Hematopoietic multipotent progenitor cell treated with erythropoietin and hydrocortisone succinate and interleukin-3 and kit ligand, for 6 days (in vitro differentiated cells): ENCODE results near the gene PDLIM3.
"Not testable (repeated sequence)": the region's sequence is repeated elsewhere in the genome, so short reads cannot be mapped to it uniquely, and the experiment has no call there.

Source experiments
- DNase-seq: peaks from one replicate; pipeline ENCODE4 v3.0.0-alpha.2; 2015

Gene PDLIM3

DNA sequence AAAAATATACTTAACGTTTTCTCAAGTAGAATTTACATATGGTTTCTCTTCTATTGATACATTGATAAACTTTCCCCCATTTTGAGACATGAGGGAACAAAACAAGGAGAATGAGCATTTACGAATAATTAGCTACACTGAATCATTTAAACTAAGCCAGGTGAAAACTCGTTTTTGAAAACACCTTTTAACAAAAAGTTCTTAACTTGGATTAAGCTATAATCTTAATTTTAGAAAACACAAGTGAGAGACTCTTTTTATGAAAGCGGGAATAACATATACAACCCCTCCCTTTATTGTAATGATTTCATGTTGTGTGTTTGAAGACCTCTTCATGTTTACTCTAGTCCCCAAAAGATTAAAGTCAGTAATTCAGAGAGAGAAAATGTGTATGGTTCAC is 20.1 kb downstream of the PDLIM3 start:
- DNase-seq: no peak

DNA sequence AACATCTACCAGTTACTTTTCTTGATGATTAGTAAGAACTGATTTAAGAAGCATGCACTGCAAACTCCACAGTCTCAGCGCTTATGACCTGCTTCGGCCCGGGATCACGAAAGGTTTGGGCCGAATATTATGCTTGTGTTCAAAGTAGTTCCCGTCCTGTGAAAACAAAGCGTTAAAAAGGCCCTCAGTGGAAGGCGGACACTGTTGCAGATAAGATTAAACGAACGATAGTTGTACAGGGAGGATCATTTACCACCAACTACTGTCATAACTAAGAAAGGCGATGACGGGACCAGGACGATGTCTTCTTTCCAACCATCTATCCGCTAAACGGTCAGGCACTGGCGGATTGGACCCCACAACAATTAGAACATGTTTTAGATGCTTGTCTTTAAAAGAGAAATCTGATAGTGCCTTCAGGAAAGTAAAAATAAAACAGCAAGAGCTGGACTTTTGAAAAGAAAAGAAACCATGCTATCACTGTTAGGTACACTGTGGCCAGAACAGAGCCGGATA is 21.1 kb downstream of the PDLIM3 start:
- DNase-seq: no peak

DNA sequence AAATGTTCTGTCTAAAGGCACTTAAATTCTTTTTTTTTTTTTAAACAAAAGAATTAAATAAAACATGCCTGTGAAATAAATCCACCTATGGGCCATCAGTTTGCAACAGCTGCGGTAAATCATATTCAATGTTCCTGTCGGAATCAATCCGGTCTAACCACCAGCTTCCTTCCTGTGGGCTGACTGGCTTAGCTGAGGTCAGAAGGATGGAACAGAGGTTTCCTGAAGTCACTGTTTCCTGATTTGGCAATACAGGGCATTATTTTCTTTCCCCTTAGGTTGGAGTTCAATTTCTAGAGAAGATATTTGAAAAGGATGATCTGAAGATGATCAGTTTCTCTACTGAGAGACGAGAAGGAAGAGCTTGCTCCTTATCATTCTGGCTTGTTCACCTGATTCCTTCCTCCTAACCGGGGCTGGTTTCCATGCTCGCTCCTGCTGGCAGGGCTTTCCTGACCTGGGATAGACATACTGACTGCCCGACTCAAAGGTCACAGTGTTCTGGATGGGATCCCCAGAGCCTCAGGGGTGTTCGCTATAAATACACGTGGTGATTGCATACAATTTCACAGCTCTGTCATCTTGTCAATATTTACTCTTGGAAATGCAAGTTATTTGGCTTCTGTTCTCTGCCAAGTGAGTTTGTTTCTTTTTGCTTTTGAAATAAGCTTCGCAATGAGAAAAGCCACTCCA is 21.7 kb downstream of the PDLIM3 start:
- peak; percentile 47 for DNase-seq

DNA sequence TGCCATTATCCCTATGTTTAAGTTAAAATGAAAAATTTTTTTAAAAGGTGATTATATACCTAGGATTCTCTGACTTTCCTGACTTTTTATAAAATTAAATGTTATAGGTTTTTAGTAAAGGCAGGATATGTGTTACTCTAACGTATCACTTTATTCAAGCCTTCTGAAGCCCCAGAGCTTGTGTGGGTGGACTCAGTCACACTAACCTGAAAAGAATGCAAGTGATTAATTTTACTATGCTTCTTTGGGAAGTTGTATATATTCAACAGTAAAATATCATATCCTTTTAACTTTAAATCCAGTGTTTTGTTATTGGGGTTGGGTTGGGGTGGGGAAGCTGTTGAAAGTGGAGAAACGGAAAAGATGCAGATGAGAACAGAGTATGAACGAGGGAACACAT is 22.8 kb downstream of the PDLIM3 start:
- no peak for DNase-seq

DNA sequence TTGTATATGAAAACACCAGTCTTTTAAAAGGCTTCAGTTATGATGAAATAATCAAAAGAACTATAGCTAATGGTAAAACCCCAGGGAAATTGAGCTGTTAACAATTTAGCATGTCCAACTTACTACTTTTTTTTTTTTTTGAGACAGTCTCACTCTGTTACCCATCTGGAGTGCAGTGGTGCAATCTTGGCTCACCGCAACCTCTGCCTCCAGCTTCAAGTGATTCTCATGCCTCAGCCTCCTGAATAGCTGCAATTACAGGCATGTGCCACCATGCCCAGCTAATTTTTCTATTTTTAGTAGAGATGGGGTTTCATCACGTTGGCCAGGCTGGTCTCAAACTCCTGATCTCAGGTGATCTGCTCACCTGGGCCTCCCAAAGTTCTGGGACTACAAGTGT is 24.1 kb downstream of the PDLIM3 start:
- DNase-seq: not testable (repeated sequence)

DNA sequence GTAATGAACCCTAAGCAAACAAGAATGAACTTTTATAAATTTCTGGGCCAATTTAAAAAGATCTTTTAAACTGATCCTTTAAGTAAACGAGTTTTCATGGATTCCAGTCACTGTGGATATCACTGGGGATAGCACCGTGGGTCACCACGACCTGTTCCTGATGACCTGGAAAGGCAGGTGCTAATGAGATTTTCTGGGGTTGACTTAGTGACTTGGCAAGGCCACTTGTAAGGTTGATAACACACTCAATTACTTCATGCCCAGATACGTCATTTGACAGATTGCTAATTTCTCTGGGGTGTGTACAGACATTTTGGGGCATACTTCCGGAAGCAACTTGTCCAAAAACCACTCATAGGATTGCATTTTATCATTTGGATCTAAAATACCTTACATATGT is 24.5 kb downstream of the PDLIM3 start:
- no peak for DNase-seq

DNA sequence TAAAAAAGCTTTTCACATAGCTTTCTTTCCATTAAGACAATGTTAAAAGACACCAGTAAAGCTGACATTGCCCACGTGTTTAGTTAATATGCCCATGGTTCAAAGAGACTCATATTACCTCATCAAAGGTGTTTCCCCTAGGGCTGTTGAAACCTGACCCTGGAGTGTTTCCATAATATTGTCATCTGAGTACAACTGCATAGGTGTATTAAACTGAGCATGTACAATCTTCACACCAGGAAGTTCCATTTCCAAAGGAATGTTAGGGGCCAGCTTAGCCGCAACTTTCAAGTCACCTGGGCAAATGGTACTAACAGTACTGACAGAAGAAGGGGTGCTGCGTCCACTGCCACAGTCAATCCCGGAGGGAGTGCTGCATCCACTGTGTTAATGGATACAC is 27.1 kb downstream of the PDLIM3 start:
- DNase-seq: no peak

DNA sequence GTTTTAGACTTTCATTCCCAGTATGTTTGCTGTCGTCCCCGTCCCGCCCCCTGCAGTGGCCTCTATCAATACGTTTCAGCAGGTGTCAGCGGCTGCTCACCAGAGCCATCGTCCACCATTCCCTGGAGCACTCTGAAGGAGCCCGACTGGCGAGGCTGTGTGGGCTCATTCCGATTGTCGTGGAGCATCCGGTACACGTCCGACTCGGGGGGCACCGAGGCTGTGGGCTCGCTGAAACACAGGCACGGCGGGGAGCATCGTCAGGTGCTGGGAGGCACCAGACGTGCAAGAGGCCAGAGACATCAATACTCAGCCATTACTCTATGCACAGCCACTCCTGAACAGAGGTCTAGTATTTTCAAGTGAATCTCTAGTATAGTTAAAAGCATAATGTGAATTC is 28.9 kb downstream of the PDLIM3 start:
- DNase-seq: no peak

DNA sequence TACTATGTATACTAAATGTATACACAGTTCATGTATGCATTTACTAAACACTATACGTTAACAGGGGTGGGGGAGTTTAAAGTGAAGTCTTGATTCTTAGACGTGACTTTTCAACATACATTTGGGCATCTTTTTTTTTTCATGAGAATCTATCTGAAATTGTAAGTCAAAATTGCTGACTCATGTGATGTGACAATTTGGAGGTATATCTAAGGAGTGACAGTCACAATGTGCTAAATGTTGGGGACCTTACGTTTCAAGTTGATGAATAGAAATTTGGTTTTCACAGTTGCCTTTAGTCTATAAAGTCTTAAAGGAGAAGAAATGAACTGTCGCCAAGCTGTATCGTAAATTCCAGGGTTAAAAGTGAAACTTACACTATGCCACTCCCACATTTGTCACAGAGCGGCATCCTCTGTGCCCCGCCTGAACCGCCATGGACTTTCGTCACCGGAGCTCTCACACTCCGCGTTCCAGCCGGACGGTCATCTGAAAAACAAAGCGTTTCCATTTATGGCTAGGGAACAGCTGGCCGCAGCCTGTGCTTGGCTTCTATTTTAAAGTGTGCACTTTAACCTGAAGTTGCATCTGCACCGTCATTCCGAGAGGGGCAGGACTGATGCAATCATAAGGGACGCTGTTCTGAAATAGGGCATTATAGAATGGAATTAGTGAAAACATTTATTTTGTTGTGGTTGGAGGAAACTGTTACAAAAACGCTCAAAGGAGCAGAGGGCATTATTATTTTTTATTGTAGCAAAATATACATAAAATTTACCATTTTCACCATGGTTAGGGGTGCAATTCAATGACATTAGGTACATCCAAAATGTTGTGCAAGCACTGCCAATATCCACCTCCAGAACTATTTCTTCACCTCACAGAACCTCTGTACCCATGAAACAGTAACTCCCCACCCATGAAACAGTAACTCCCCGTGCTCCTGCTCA is 30.9 kb downstream of the PDLIM3 start:
- no peak for DNase-seq

DNA sequence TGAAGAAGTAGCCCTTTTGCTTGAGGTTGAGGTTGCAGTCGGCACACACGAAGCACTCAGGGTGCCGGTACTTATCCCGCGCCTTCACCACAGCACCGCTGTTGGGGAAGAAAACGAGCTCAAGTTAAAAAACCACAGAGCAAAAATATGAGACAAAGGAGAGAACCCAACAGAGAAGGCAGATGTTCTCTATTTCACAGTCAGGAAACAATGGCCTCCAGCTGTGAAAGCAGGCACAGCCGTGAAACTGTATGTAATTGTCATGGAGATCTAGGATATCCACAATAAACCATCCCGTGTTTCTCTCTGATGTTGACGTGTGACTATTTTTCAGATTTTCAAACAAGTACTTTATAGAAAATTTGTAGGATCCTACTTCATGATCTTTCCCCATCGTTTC is 32.9 kb downstream of the PDLIM3 start:
- no peak for DNase-seq

DNA sequence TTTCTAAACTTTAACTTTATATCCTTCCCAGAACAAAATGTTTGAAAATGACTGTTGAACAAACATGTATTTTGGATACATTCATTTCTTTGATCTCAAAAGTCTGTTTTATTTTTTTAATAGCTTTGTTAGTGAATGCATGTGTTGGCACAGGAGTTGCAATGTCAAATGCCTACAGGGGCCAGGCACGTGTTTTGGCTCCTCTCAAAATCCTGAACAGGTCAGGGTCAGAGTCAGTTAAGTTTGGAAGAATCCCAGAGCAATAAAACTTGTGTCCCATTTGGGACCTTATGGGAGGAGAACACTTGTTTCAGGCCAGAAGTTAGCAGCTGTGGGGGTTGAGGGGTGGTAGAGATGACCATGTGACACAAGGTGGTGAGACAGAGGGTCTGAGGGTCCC is 34.7 kb downstream of the PDLIM3 start:
- DNase-seq: no peak

DNA sequence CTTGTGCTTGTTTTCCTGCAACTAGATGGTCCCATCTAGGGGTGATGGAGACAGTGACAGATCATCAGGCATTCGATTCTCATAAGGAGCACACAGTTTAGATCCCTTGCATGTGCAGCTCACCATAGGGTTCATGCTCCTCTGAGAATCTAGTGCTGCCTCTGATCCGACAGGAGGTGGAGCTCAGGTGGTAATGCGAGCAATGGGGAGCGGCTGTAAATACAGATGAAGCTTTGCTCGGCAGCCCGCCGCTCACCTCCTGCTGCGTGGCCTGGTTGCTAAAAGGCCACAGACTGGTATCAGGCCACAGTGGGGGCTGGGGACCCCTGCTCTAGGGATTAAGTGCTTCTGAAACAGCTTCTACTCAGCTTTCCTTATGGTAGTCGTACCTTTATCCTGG is 35.3 kb downstream of the PDLIM3 start:
- no peak for DNase-seq

DNA sequence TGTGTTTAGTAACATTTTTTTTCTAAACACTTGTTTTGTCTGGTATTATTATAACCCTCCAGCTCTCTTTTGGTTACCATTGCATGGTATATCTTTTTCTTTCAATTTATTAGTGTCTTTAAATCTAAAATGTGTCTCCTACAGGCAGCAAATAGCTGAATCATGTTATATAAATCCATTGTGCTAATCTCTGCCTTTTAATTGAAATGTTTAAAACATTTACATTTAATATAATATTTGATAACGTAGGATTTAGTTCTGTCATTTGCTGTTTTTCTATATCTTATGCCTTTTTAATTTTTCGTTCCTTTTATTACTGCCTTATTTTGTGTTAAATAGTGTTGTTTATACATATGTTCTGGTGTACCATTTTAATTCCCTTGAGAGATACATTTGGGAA is 46.7 kb downstream of the PDLIM3 start:
- DNase-seq: no peak

DNA sequence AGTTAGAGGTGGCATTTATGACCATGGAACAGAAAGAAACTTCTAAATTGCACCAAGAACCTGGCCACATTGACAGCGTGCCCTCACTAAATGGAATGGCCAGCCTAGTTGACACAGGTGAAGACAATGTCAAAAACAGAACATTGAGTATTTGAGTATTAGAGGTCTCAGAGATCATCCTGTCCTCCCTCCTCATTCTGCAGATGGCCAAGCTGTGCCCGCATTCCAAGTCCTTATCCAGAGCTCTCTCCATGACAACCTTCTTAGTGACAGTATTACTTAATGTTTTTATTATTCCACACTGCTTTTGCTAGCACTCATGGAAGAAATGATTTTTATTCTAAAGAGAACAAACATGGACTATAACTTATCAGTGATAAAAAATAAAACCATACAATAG is 53.9 kb downstream of the PDLIM3 start:
- no peak for DNase-seq

DNA sequence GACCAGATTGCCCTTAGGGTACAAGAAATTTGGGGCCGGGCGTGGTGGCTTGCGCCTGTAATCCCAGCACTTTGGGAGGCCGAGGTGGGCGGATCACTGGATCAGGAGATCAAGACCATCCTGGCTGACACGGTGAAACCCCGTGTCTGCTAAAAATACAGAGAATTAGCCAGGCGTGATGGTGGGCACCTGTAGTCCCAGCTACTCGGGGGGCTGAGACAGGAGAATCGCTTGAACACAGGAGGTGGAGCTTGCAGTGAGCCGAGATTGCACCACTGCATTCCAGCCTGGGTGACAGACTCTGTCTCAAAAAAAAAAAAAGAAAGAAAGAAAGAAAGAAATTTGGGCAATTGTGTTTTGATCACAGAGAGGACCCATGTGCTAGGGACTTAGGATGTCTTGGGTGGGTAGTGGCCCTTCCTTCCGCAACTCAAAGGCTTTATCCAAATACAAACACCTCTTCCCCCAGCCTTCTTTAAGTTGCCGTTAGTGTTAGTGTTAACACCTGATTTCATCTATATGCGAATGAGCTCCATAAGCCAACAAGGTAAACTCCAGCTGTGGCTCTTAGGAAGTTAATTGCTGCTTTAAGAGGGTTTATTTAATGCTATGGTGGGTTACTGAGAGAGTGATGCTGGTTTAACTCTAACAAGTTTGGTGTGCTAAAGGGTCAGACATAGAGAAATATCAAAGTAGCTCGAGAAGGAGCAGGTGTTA is 55.1 kb downstream of the PDLIM3 start:
- no peak for DNase-seq

DNA sequence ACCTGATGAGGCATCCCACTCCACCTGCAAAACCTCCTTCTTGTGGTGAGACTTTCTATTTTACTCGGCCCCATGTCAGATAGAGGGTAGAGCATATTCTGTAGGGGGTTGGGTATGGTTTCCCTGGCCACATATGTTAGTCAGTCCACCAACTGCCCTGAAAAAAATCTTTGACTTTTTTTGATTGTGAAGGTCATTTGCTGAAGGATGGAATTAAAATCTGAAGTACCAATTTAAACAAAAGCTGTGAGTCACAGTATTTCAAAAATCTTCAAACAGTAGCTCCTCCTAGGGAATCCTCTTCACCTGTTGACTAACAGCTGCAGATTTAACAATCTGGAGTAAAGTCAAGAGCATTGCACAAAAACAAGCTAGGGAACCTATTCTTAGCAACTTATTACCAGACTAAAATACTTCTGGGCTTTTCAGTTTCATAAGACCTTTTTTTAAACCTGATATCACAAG is 55.8 kb downstream of the PDLIM3 start:
- DNase-seq: no peak

DNA sequence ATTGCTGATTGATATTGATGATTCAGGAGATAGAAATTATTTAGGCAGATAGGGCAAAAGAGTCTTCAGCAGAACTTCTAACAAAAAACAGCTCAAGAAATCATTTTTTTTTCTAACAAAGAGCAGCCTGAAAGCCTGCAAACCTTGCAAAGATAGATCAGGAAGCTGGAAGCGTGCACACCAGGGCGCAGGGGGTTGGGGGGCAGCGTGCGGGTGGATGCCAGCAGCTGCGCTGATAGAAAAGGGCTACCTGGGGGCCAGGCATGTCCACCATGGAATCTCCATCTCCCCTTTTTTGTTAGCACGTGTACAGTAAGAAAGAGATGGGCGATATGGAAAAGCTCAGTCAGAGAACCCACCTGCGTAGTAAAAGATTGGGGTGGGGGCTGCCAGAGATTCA is 62.1 kb downstream of the PDLIM3 start:
- DNase-seq: no peak

DNA sequence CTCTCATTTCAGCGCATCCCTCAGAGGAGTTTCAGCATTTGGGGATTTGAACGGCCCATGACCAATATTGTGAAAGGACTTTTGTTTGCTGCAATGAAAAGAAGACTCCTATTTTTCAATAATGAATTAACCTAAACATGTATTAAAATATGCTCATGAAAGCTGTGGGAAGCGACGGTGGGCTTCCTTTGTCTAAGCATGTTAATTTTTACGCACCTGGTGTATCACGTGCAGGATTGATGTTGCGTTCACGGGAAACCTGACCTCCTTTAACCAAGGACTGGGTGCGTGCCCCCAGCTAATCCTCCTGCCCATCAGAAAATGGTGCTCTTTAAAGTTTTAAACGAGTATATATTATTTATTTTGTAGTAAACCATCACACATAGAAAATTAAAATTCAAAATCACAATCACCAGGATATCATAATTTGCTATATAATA is 63.2 kb downstream of the PDLIM3 start:
- no peak for DNase-seq

DNA sequence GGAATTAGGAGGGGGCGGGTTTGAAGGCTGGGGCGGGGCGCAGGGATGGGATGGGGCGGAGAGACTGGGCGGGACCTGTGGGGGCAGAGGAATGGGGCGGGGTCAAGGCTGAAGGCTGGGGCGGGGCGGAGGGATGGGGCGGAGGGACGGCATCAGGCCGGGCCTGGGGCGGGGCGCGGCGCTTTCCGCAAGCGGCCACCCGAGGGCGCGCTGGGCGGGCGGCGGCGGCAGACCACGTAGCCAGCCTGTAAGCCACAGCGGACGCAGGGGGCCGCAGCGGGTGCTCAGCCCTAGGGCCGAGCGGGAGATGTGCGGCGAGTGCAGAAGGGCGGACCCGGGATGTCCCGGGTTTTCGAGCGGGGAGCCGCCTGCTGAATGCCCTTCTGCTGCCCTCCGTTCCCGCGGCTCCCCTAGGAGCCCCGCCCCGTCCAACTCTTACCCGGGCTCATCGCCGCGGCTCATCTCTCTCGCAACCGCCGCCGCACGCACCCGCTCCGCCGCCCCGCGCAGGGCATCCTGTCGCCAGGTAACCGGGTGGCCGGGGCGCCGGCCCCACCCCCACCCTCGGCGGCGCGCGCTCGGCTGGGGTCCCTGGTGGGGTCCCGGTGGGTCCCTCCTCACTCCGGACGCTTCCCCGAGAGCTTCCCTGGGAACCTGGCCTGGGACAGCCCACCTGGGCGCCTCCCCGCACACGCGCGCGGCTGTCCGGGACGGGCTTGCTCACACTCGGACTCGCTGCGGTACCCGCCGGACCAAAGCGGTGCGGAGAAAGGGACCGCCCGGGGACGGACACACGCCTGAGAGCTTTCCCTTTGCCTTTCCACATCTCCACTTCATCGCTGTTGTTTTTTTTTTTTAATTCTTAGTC is 63.8 kb downstream of the PDLIM3 start, which contains the start of gene CCDC110:
TSS of gene CCDC110 (minus strand) at position 499 of the 868 bp plus-strand sequence. CDS start at position 449, 50 bp downstream.
- DNase-seq: peak; percentile 96

DNA sequence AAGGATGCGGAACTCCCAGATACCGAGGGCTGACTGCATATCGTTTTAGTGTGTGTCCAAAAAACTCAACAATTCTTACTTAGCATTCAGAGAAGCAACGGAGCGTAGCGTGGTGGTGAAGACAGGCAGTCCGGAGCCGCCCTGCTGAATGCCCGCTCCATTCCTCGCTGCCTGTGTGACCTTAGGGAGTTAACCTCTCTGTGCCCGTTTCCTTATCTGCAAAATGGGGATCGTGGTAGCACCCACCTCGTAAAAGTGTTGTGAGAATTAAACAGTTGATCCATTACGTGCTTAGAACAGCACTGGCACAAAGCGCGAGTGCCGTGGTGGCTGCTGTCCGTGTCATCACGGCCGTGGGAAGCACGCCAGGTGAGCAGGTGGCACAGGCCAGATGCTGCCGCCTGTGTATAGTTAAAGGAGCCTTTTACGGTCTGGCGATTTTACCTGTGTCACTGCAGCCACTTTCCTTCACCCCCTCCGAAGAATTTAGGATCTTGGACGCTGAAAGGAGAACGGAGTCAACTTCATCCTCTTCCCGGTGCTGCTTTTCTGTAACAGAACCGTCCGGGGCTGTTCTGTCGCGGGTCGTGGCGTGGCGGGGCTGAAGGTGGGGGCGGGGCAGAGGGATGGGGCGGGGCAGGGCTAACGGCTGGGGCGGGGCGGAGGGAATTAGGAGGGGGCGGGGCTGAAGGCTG is 64.7 kb downstream of the PDLIM3 start:
- peak; percentile 49 for DNase-seq

DNA sequence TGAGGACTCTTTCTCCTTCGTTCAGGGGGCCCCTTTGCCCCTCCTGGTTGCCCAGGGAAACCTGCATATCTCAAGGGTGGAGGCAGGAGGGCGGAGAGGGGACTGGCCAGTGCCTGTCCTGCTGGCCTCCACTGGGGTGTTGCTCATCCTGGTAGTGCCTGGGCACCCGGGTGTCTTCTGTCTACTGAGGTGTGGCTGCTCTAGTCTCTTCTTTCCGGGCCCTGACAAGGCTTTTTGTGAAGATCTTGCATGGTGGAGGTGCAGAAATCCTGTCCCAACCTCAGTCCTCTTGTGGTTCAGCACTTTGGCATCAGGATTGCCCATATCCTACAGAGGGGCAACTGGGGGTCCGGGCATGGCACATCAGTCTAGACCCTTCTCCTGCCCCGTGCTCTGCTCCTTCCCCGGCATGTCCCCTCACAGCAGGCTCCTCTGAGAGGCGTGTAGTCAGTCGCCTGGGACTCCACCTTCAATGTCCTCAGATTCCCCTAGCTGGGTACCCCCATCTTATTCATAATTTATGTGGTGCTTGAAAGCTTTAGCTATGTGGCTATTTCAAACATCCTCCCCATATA is 65.6 kb downstream of the PDLIM3 start:
- DNase-seq: no peak
